Caki2 (cell line): Measurements from ENCODE around the gene CD6. TPM values are rescaled to one million over a fixed set of nuclear protein-coding genes. Genes with fewer than 3 reads are reported as not detected.

ENCODE experiments used
- DNase-seq: peaks from one replicate; pipeline ENCODE4 v3.0.0-alpha.2; 2015; ENCODE audit warnings: low read depth
- in situ Hi-C: cut with HindIII; loops from 2 replicates; pipeline ENCODE4 v1.10.0; 2016; ENCODE audit warnings: low sequenced_read_pairs, low pct_unique_long_range_greater_than_20kb, mixed read lengths
- total RNA-seq: library from RNA; depleted of rRNA; stranded (reverse); fragments of >200 nt; shearing (Covaris generic); gene quantifications from 2 replicates; pipeline ENCODE4 v1.2.3, GENCODE V29; 2014; ENCODE audit warnings: low replicate concordance

Gene CD6
- total RNA-seq, 1 experiment from 2014 or later = not detected

- DNase-seq = no peak
- in situ Hi-C loops = no loop called here
Observed at GRCh38 chr11:60934124-60934789, 37.2 kb upstream of the CD6 start.

- in situ Hi-C loops = no loop called here
Observed at GRCh38 chr11:60934790-60935605, 36.5 kb upstream of the CD6 start.

GRCh38 chr11:60935676-60936442, 35.6 kb upstream of the CD6 start:
- in situ Hi-C loops = no loop called here
- no peak for DNase-seq

More at GRCh38 chr11:60934790-60935605, 36.5 kb upstream of the CD6 start:
- DNase-seq = no peak

- no peak for DNase-seq
- in situ Hi-C loops = no loop called here
Observed at GRCh38 chr11:60936467-60937143, 34.9 kb upstream of the CD6 start.

- in situ Hi-C loops = no loop called here
- no peak for DNase-seq
Observed at GRCh38 chr11:60937144-60937527, 34.3 kb upstream of the CD6 start.

GRCh38 chr11:60937811-60938210, 33.7 kb upstream of the CD6 start:
- in situ Hi-C loops = no loop called here
- no peak for DNase-seq

- no peak for DNase-seq
Observed at GRCh38 chr11:60938500-60938899, 33.0 kb upstream of the CD6 start.

GRCh38 chr11:60939301-60939700, 32.2 kb upstream of the CD6 start:
- in situ Hi-C loops = no loop called here
- no peak for DNase-seq

More at GRCh38 chr11:60938500-60938899, 33.0 kb upstream of the CD6 start:
- in situ Hi-C loops = no loop called here

GRCh38 chr11:60939855-60940254, 31.6 kb upstream of the CD6 start:
- DNase-seq = no peak
- in situ Hi-C loops = no loop called here

- no peak for DNase-seq
- in situ Hi-C loops = no loop called here
Observed at GRCh38 chr11:60941371-60942119, 29.9 kb upstream of the CD6 start.

- in situ Hi-C loops = no loop called here
- DNase-seq = no peak
Observed at GRCh38 chr11:60942219-60942618, 29.3 kb upstream of the CD6 start.

GRCh38 chr11:60942970-60943565, 28.4 kb upstream of the CD6 start:
- DNase-seq = no peak
- in situ Hi-C loops = no loop called here

GRCh38 chr11:60944490-60945294, 26.8 kb upstream of the CD6 start:
- DNase-seq = no peak
- in situ Hi-C loops = no loop called here

GRCh38 chr11:60945295-60945667, 26.2 kb upstream of the CD6 start:
- no peak for DNase-seq
- in situ Hi-C loops = no loop called here

GRCh38 chr11:60946601-60947264, 24.7 kb upstream of the CD6 start:
- in situ Hi-C loops = no loop called here
- DNase-seq = no peak

GRCh38 chr11:60947700-60948099, 23.8 kb upstream of the CD6 start:
- DNase-seq = no peak
- in situ Hi-C loops = no loop called here
